Activated B cell treated with CpG ODN at 0.5 μM for 24 hours (primary cell): ENCODE measurements around the gene PLXNA4. TPM values are rescaled to one million over a fixed set of nuclear protein-coding genes. Genes with fewer than 3 reads are reported as not detected.

Experiments used
- ATAC-seq: fragments of 200-7000 bp; cut with Tn5 transposase; one replicate; pipeline ENCODE4 v1.10.0; 2021; ENCODE audit warnings: low read depth, mild to moderate bottlenecking, moderate library complexity
- CTCF ChIA-PET: fragments of 350-600 bp; sonication (Branson Sonifier 250); formaldehyde crosslinking; loops from one replicate; lab custom pipeline; 2021; ENCODE audit warnings: antibody characterized with exemption; lab: Charles Lee
- POLR2A ChIA-PET: fragments of 350-600 bp; sonication (Branson Sonifier 250); formaldehyde crosslinking; loops from one replicate; lab custom pipeline; 2021; ENCODE audit warnings: antibody characterized with exemption; lab: Charles Lee
- DNase-seq: peaks from one replicate; pipeline ENCODE4 v3.0.0; 2022
- H3K27ac Mint-ChIP-seq: one replicate; pipeline ENCODE4 v1.8.0; 2020; ENCODE audit warnings: mixed read lengths
- H3K27me3 Mint-ChIP-seq: one replicate; pipeline ENCODE4 v1.8.0; 2021; ENCODE audit warnings: mixed read lengths
- H3K36me3 Mint-ChIP-seq: one replicate; pipeline ENCODE4 v1.8.0; 2021; ENCODE audit warnings: low read depth, mixed read lengths
- H3K4me1 Mint-ChIP-seq: one replicate; pipeline ENCODE4 v1.8.0; 2021; ENCODE audit warnings: mixed read lengths
- H3K4me3 Mint-ChIP-seq: one replicate; pipeline ENCODE4 v1.8.0; 2020; ENCODE audit warnings: mild to moderate bottlenecking, mixed read lengths
- H3K9me3 Mint-ChIP-seq: one replicate; pipeline ENCODE4 v1.8.0; 2020; ENCODE audit warnings: mixed read lengths
- intact Hi-C: fragments of 100-400 bp; cut with micrococcal nuclease; formaldehyde crosslinking; loops from one replicate; pipeline ENCODE4 v1.15.1; 2024
- total RNA-seq: library from RNA; stranded (reverse); gene quantifications from 2 replicates; pipeline ENCODE4 v1.2.3, GENCODE V29; 2022
- TF ChIP-seq, protein P1 (sequence below): fragments of 200-600 bp; IDR thresholded peaks from one replicate; pipeline ENCODE4 v1.8.0; 2022; ENCODE audit warnings: antibody characterized with exemption, mild to moderate bottlenecking

Gene PLXNA4
- total RNA-seq, 1 donor from 2014 or later = not detected

DNA sequence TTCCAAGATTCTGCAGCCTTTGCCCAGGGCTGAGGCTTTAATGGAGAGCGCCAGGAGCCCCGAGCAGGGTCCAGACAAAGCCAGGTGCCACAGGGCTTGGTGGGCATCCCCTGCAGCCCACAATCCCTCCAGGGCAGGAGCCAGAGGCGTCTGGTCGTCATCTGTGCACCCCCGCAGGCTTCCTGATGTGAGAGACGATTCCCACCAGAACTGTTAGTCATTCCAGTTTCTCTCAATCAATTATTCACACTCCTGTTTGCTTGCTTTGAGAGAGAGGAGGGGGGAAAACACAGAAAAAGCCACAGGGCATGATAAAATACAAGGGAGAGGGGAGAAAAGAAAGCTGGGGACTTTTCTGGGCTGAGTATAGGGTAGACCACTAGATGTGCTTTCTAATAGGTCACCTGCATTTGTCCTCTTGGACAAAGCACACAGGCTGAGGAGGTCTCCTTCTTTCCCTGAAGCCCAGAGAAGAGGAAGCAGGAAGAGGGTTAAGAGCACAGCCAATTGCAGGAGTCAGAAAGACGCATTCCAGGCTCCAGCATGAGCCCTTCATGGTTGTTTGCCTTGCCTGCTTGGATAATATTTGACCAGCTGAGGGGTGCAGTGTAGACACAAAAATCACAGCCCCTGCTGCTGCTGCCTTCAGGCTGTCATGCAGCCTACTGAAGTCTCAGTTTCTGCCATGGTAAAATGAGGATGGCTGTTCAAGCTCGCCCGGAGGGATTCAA, 194.4 kb downstream of the PLXNA4 start:
- H3K27me3 Mint-ChIP-seq = no peaks in the 10 kb centered on the region
- TF ChIP-seq, protein P1, sequence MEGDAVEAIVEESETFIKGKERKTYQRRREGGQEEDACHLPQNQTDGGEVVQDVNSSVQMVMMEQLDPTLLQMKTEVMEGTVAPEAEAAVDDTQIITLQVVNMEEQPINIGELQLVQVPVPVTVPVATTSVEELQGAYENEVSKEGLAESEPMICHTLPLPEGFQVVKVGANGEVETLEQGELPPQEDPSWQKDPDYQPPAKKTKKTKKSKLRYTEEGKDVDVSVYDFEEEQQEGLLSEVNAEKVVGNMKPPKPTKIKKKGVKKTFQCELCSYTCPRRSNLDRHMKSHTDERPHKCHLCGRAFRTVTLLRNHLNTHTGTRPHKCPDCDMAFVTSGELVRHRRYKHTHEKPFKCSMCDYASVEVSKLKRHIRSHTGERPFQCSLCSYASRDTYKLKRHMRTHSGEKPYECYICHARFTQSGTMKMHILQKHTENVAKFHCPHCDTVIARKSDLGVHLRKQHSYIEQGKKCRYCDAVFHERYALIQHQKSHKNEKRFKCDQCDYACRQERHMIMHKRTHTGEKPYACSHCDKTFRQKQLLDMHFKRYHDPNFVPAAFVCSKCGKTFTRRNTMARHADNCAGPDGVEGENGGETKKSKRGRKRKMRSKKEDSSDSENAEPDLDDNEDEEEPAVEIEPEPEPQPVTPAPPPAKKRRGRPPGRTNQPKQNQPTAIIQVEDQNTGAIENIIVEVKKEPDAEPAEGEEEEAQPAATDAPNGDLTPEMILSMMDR = no peak
- H3K27ac Mint-ChIP-seq = no peak overlapping the region
- ATAC-seq (no peak), DNase-seq (no peak)
- intact Hi-C loops = no loop called here
- H3K4me1 Mint-ChIP-seq = no peaks in the 10 kb centered on the region
- ChIA-PET CTCF (no interaction called here), POLR2A (no interaction called here)
- no peaks in the 10 kb centered on the region for H3K36me3 Mint-ChIP-seq
- H3K4me3 Mint-ChIP-seq = no peak overlapping the region
- H3K9me3 Mint-ChIP-seq = no peaks in the 10 kb centered on the region

DNA sequence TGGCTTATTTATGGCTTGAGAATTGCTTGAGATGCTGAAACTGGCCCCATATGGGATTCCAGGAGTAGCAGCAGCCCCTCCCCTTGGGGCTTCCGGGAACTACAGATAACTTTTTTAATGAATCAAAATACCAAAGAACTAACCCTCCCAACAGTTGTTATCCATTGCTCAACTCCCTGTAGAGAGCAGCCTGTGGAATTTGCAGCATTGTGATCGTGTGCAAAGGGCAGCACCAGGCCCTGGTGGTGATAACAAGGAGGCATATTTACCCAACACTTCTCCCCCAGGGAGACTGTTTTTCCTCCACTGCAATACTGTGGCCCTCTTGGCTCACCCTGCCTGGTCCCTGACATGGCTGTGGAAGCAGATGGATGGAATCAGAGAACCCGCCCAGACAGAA, 196.2 kb downstream of the PLXNA4 start:
- POLR2A ChIA-PET = no interaction called here
- intact Hi-C loops = no loop called here
- ATAC-seq (no peak), DNase-seq (no peak)
- Mint-ChIP-seq H3K4me3 (no peak overlapping the region), H3K36me3 (no peaks in the 10 kb centered on the region), H3K27ac (no peak overlapping the region), H3K9me3 (no peaks in the 10 kb centered on the region), H3K27me3 (no peaks in the 10 kb centered on the region), H3K4me1 (no peaks in the 10 kb centered on the region)
- TF ChIP-seq, protein P1 = no peak
- CTCF ChIA-PET = no interaction called here

DNA sequence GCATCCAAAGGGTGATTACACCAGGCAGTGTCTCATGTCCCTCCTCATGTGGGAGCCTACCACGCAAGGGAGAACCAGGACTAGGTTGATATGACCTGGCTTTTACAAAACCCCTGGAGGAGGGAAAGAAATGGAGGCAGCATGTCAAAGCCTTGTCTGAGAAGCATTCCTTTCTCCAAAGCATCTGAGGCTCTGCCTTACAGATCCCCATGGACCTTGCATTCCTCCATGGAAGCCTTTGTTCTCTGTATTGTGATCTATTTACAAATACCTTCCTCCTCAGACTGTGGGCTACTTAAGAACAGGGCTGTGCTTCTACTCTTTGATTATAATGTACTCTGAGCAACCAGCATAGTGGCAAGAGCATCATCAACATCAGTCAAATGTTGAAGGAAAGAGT, 197.0 kb downstream of the PLXNA4 start:
- H3K27ac Mint-ChIP-seq = no peak overlapping the region
- TF ChIP-seq, protein P1 = no peak
- no peak for DNase-seq
- H3K36me3 Mint-ChIP-seq = no peaks in the 10 kb centered on the region
- no peaks in the 10 kb centered on the region for H3K4me1 Mint-ChIP-seq
- H3K9me3 Mint-ChIP-seq = no peaks in the 10 kb centered on the region
- H3K27me3 Mint-ChIP-seq = no peaks in the 10 kb centered on the region
- CTCF ChIA-PET = no interaction called here
- H3K4me3 Mint-ChIP-seq = no peak overlapping the region
- ATAC-seq = no peak
- POLR2A ChIA-PET = no interaction called here
- intact Hi-C loops = no loop called here

DNA sequence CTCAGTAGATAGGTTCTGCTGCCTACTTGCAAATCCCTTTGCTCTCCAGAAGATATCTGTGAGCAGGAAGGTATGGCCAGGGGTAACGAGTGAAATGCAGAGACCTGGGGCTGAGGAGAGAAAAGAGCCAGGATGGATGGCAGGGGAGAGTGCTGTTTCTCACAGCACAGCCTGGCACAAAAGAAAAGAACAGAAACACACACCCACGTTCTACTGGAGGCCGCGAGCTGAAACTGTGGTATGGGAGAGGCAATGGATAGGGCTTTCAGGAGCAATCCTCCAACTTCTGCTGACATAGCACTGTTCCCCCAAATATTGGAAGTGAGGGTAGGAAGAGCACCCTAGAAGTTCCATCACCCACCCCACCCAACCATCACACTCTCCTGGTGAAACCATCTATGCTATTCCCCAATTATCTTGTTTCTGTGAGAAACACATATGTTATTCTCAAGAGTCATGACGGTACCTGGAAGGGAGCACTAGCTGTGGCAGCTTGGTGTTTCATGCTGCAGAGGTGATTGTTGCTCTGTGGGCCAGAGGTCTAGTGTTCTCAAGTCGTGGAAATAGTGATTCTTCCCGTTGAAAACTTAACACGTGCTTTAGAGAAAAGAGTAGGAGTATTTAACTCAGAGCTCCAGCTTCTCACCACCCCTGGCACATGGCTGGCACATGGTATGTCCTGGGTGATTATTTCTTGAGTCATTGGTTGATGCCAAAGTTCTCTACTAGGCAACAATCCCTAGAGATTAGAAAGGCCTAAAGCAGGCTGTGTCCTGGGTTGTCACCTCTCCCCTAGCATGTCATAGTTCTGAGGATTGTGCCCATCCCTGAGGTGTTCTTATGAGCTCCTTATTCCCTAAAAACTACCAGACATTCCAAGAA, 198.3 kb downstream of the PLXNA4 start:
- H3K36me3 Mint-ChIP-seq = no peaks in the 10 kb centered on the region
- TF ChIP-seq, protein P1 = no peak
- H3K9me3 Mint-ChIP-seq = no peaks in the 10 kb centered on the region
- ATAC-seq (no peak), DNase-seq (no peak)
- H3K27ac Mint-ChIP-seq = no peak overlapping the region
- intact Hi-C loops = no loop called here
- no peak overlapping the region for H3K4me3 Mint-ChIP-seq
- POLR2A ChIA-PET = no interaction called here
- no peaks in the 10 kb centered on the region for H3K27me3 Mint-ChIP-seq
- H3K4me1 Mint-ChIP-seq = no peaks in the 10 kb centered on the region
- CTCF ChIA-PET = no interaction called here

DNA sequence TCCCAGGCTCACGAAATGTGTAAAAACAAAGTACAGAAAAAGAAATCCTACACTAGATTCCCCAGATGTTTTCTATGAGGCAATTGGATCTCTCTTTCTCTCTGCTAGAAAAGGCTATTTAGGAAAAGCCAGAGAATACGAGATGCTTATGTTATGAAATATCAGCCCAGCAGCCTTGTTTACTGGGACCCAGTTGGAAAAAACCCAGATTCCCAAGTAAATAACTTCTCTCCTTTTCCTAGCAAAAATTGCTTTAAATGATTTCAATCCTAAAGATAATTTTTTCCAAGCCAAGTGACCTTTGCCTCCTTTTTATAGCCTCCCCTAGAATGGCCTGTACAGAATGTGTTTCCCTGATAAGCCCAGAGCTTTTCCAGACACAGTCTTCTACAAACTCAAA, 199.3 kb downstream of the PLXNA4 start:
- intact Hi-C loops = no loop called here
- no peaks in the 10 kb centered on the region for H3K36me3 Mint-ChIP-seq
- no peaks in the 10 kb centered on the region for H3K4me1 Mint-ChIP-seq
- H3K27me3 Mint-ChIP-seq = no peaks in the 10 kb centered on the region
- H3K4me3 Mint-ChIP-seq = no peak overlapping the region
- ChIA-PET POLR2A (no interaction called here), CTCF (no interaction called here)
- DNase-seq = no peak
- ATAC-seq = no peak
- H3K9me3 Mint-ChIP-seq = no peaks in the 10 kb centered on the region
- TF ChIP-seq, protein P1 = no peak
- H3K27ac Mint-ChIP-seq = no peak overlapping the region
